AG10803 (cell line): Measurements from ENCODE around the gene ZNF488.

Experiments
- DNase-seq: peaks from one replicate; pipeline ENCODE4 v3.0.0; 2010; ENCODE audit warnings: low read depth
- H3K4me3 ChIP-seq: 2 replicates; pipeline ENCODE4 v1.5.1; 2011; ENCODE audit warnings: mild to moderate bottlenecking, low read length, control low read depth
- TF ChIP-seq, protein P1 (sequence below): conservative IDR thresholded peaks from 2 replicates; pipeline ENCODE4 v1.5.1; 2011; ENCODE audit warnings: mild to moderate bottlenecking, low read length, control low read depth, inconsistent platforms

ZNF488 gene

DNA sequence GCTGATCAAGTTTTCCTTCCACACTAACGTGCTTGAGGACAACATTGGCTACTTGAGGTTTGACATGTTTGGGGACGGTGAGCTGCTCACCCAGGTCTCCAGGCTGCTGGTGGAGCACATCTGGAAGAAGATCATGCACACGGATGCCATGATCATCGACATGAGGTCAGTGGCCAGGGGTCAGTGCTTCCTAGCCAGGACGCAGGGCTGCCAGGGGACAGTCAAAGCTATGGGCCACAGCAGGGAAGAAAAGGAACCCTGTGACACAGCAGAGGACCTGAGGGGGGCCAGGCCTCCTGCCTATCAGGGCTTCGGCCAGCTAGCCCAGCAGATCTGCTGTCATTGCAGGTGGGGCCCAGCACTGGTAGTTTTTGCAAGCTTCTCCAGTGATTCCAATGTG, 30.7 kb downstream of the ZNF488 start:
- no peak for DNase-seq
- H3K4me3 ChIP-seq, result no peak overlapping the region
- TF ChIP-seq, protein P1, sequence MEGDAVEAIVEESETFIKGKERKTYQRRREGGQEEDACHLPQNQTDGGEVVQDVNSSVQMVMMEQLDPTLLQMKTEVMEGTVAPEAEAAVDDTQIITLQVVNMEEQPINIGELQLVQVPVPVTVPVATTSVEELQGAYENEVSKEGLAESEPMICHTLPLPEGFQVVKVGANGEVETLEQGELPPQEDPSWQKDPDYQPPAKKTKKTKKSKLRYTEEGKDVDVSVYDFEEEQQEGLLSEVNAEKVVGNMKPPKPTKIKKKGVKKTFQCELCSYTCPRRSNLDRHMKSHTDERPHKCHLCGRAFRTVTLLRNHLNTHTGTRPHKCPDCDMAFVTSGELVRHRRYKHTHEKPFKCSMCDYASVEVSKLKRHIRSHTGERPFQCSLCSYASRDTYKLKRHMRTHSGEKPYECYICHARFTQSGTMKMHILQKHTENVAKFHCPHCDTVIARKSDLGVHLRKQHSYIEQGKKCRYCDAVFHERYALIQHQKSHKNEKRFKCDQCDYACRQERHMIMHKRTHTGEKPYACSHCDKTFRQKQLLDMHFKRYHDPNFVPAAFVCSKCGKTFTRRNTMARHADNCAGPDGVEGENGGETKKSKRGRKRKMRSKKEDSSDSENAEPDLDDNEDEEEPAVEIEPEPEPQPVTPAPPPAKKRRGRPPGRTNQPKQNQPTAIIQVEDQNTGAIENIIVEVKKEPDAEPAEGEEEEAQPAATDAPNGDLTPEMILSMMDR, result no peak

DNA sequence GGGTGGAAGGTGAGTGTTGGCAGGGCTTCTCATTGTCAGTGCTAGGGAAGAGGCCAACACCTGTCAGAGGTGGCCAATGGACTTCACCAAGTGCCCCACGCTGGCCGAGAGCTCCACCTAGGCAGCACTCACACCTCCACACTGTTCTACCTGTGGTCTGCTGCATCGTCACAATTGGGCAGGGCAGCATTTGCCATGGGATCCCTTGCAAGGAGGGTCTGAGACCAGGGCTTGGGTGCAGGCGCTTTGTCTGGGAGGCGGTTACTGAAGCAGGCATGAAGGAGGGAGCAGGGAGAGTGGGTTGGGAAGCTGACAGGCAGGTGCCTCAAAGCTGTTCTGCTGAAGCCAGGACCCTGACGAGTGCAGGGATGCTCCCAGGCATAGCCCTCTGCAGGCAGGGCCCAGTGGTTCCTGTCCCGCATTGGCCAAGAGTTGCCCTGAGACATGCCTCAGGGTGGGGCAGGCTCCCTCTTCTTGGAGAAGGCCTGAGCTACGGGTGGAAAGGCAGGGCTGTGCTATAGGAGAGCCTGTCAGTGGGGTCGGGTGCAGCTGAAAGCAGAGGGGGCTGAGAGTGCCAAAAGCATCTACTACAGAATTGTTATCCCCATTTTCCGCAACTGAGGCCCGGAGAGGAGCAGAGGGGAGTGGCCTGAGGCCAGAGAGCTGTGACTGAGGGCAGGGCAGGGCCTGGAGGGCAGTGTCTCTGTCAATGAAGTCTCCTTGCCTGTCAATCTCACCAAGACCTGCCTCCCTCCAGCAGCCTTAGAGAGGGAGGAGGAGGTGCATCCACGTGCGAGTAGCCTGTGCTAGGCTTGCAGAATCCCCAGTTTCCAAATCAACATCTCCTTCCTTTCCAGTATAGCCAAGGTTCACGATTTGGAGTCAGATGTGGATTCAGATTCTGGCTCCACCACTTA, 31.9 kb downstream of the ZNF488 start:
- no peak for DNase-seq
- no peak overlapping the region for H3K4me3 ChIP-seq
- TF ChIP-seq, protein P1, result no peak

DNA sequence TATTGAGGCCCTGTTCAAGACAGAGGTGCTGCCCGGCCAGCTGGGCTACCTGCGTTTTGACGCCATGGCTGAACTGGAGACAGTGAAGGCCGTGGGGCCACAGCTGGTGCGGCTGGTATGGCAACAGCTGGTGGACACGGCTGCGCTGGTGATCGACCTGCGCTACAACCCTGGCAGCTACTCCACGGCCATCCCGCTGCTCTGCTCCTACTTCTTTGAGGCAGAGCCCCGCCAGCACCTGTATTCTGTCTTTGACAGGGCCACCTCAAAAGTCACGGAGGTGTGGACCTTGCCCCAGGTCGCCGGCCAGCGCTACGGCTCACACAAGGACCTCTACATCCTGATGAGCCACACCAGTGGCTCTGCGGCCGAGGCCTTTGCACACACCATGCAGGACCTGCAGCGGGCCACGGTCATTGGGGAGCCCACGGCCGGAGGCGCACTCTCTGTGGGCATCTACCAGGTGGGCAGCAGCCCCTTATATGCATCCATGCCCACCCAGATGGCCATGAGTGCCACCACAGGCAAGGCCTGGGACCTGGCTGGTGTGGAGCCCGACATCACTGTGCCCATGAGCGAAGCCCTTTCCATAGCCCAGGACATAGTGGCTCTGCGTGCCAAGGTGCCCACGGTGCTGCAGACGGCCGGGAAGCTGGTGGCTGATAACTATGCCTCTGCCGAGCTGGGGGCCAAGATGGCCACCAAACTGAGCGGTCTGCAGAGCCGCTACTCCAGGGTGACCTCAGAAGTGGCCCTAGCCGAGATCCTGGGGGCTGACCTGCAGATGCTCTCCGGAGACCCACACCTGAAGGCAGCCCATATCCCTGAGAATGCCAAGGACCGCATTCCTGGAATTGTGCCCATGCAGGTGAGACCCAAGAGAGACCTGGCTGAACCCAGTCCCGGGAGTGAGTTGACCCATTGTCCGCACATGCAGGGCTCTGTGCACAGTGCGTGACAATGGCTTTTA, 33.1 kb downstream of the ZNF488 start:
- TF ChIP-seq, protein P1, result no peak
- no peak for DNase-seq
- no peak overlapping the region for H3K4me3 ChIP-seq

DNA sequence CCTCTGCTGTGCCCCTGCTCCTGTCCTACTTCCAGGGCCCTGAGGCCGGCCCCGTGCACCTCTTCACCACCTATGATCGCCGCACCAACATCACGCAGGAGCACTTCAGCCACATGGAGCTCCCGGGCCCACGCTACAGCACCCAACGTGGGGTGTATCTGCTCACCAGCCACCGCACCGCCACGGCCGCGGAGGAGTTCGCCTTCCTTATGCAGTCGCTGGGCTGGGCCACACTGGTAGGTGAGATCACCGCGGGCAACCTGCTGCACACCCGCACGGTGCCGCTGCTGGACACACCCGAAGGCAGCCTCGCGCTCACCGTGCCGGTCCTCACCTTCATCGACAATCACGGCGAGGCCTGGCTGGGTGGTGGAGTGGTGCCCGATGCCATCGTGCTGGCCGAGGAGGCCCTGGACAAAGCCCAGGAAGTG, 34.1 kb downstream of the ZNF488 start:
- no peak overlapping the region for H3K4me3 ChIP-seq
- DNase-seq, result no peak
- TF ChIP-seq, protein P1, result no peak

DNA sequence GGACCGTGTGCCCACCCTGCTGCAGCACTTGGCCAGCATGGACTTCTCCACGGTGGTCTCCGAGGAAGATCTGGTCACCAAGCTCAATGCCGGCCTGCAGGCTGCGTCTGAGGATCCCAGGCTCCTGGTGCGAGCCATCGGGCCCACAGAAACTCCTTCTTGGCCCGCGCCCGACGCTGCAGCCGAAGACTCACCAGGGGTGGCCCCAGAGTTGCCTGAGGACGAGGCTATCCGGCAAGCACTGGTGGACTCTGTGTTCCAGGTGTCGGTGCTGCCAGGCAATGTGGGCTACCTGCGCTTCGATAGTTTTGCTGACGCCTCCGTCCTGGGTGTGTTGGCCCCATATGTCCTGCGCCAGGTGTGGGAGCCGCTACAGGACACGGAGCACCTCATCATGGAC, 34.6 kb downstream of the ZNF488 start:
- DNase-seq, result no peak
- TF ChIP-seq, protein P1, result no peak
- no peak overlapping the region for H3K4me3 ChIP-seq

DNA sequence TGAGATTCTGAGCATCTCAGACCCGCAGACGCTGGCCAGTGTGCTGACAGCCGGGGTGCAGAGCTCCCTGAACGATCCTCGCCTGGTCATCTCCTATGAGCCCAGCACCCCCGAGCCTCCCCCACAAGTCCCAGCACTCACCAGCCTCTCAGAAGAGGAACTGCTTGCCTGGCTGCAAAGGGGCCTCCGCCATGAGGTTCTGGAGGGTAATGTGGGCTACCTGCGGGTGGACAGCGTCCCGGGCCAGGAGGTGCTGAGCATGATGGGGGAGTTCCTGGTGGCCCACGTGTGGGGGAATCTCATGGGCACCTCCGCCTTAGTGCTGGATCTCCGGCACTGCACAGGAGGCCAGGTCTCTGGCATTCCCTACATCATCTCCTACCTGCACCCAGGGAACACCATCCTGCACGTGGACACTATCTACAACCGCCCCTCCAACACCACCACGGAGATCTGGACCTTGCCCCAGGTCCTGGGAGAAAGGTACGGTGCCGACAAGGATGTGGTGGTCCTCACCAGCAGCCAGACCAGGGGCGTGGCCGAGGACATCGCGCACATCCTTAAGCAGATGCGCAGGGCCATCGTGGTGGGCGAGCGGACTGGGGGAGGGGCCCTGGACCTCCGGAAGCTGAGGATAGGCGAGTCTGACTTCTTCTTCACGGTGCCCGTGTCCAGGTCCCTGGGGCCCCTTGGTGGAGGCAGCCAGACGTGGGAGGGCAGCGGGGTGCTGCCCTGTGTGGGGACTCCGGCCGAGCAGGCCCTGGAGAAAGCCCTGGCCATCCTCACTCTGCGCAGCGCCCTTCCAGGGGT, 35.2 kb downstream of the ZNF488 start:
- TF ChIP-seq, protein P1, result no peak
- H3K4me3 ChIP-seq, result no peak overlapping the region
- DNase-seq, result no peak
